Loucy (cell line): Measurements from ENCODE around the gene DUSP9.
A peak's percentile ranks its signal among the peaks of the same experiment; 100 is the strongest.

ENCODE experiments used
- H2AFZ ChIP-seq: fragments of 200-600 bp; sonication (generic); 2 replicates; pipeline ENCODE4 v1.6.0; 2016; ENCODE audit warnings: antibody characterized with exemption, mild to moderate bottlenecking, low read length, moderate library complexity
- H3F3A ChIP-seq: fragments of 200-600 bp; 2 replicates; pipeline ENCODE4 v1.6.0; 2016; ENCODE audit warnings: antibody characterized with exemption, low read depth, mild to moderate bottlenecking
- H3K27me3 ChIP-seq: fragments of 200-600 bp; sonication (generic); 2 replicates; pipeline ENCODE4 v1.6.1; 2014; ENCODE audit warnings: low read length, mild to moderate bottlenecking; ENCODE audit not compliant: insufficient read depth, poor library complexity, severe bottlenecking
- H3K36me3 ChIP-seq: fragments of 200-600 bp; sonication (generic); 2 replicates; pipeline ENCODE4 v1.6.1; 2016; ENCODE audit warnings: low read length; ENCODE audit not compliant: insufficient read depth
- H3K4me1 ChIP-seq: fragments of 200-600 bp; sonication (generic); 2 replicates; pipeline ENCODE4 v1.5.1; 2014; ENCODE audit warnings: low read length, mild to moderate bottlenecking; ENCODE audit not compliant: insufficient read depth, poor library complexity, severe bottlenecking
- H3K4me2 ChIP-seq: fragments of 200-600 bp; sonication (generic); 2 replicates; pipeline ENCODE4 v1.6.0; 2014; ENCODE audit warnings: antibody characterized with exemption, low read length, low read depth, mild to moderate bottlenecking; ENCODE audit not compliant: poor library complexity, severe bottlenecking
- H3K4me3 ChIP-seq: fragments of 200-600 bp; sonication (generic); 2 replicates; pipeline ENCODE4 v1.5.1; 2014; ENCODE audit warnings: low read length, mild to moderate bottlenecking, mixed read lengths; ENCODE audit not compliant: poor library complexity, severe bottlenecking
- H3K79me2 ChIP-seq: fragments of 200-600 bp; sonication (generic); 2 replicates; pipeline ENCODE4 v1.6.1; 2014; ENCODE audit warnings: low read length; ENCODE audit not compliant: insufficient read depth
- H3K9ac ChIP-seq: fragments of 200-600 bp; sonication (generic); 2 replicates; pipeline ENCODE4 v1.6.0; 2014; ENCODE audit warnings: mild to moderate bottlenecking, low read depth, low read length, moderate library complexity; ENCODE audit not compliant: poor library complexity, severe bottlenecking
- H3K9me2 ChIP-seq: fragments of 200-600 bp; sonication (generic); replicated peaks from 2 replicates; pipeline ENCODE4 v1.6.1; 2016; ENCODE audit warnings: low read depth, low read length, mixed read lengths
- H3K9me3 ChIP-seq: fragments of 200-600 bp; sonication (generic); 2 replicates; pipeline ENCODE4 v1.6.1; 2014; ENCODE audit warnings: mild to moderate bottlenecking, antibody characterized with exemption, low read length, low read depth; ENCODE audit not compliant: insufficient read depth
- H4K20me1 ChIP-seq: fragments of 200-600 bp; sonication (generic); 2 replicates; pipeline ENCODE4 v1.6.0; 2014; ENCODE audit warnings: antibody characterized with exemption, low read length, mild to moderate bottlenecking; ENCODE audit not compliant: insufficient read depth, poor library complexity, severe bottlenecking
- EZH2phosphoT487 ChIP-seq: fragments of 200-600 bp; IDR thresholded peaks from 2 replicates; pipeline ENCODE4 v1.6.1; 2018; ENCODE audit warnings: antibody characterized with exemption, mild to moderate bottlenecking, moderate library complexity, borderline replicate concordance
- TF ChIP-seq, protein P1 (sequence below): fragments of 200-600 bp; sonication (generic); conservative IDR thresholded peaks from 2 replicates; pipeline ENCODE4 v1.5.1; 2014; ENCODE audit warnings: mild to moderate bottlenecking, antibody characterized with exemption, low read length

The DUSP9 gene

GRCh38 chrX:153642655-153643430, 4.2 kb upstream of the DUSP9 start:
- H3K4me3 ChIP-seq, result no peak overlapping the region
- peaks cover 7% of the 10 kb centered on the region for H3K27me3 ChIP-seq
- H3K36me3 ChIP-seq, result no peaks in the 10 kb centered on the region
- no peaks in the 10 kb centered on the region for H4K20me1 ChIP-seq
- no peak for TF ChIP-seq EZH2phosphoT487
- TF ChIP-seq, protein P1, sequence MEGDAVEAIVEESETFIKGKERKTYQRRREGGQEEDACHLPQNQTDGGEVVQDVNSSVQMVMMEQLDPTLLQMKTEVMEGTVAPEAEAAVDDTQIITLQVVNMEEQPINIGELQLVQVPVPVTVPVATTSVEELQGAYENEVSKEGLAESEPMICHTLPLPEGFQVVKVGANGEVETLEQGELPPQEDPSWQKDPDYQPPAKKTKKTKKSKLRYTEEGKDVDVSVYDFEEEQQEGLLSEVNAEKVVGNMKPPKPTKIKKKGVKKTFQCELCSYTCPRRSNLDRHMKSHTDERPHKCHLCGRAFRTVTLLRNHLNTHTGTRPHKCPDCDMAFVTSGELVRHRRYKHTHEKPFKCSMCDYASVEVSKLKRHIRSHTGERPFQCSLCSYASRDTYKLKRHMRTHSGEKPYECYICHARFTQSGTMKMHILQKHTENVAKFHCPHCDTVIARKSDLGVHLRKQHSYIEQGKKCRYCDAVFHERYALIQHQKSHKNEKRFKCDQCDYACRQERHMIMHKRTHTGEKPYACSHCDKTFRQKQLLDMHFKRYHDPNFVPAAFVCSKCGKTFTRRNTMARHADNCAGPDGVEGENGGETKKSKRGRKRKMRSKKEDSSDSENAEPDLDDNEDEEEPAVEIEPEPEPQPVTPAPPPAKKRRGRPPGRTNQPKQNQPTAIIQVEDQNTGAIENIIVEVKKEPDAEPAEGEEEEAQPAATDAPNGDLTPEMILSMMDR, result no peak
- H3F3A ChIP-seq, result no peaks in the 10 kb centered on the region
- H3K4me2 ChIP-seq, result no peak overlapping the region
- H3K4me1 ChIP-seq, result no peaks in the 10 kb centered on the region
- no peaks in the 10 kb centered on the region for H3K79me2 ChIP-seq
- H3K9me3 ChIP-seq, result no peaks in the 10 kb centered on the region
- H3K9me2 ChIP-seq, result no peaks in the 10 kb centered on the region
- H3K9ac ChIP-seq, result no peak overlapping the region
- H2AFZ ChIP-seq, result no peak overlapping the region

GRCh38 chrX:153643431-153644351, 3.3 kb upstream of the DUSP9 start:
- H3K27me3 ChIP-seq, result peaks cover 7% of the 10 kb centered on the region
- H3K79me2 ChIP-seq, result no peaks in the 10 kb centered on the region
- no peak overlapping the region for H3K4me3 ChIP-seq
- H3K4me2 ChIP-seq, result no peak overlapping the region
- H3F3A ChIP-seq, result no peaks in the 10 kb centered on the region
- 0 out of 2 replicates have a peak overlapping the region, but pooled peaks have one; percentile 36 for H2AFZ ChIP-seq
- no peak for TF ChIP-seq EZH2phosphoT487
- TF ChIP-seq, protein P1, result no peak
- no peak overlapping the region for H3K9ac ChIP-seq
- no peaks in the 10 kb centered on the region for H3K4me1 ChIP-seq
- no peaks in the 10 kb centered on the region for H3K36me3 ChIP-seq
- H3K9me3 ChIP-seq, result no peaks in the 10 kb centered on the region
- no peaks in the 10 kb centered on the region for H4K20me1 ChIP-seq
- H3K9me2 ChIP-seq, result no peaks in the 10 kb centered on the region

- Histone ChIP-seq H3K4me3 (no peak overlapping the region), H3K4me2 (no peak overlapping the region), H3K79me2 (no peaks in the 10 kb centered on the region), H3K9me2 (no peaks in the 10 kb centered on the region), H3K36me3 (no peaks in the 10 kb centered on the region), H3K9me3 (no peaks in the 10 kb centered on the region), H3F3A (no peaks in the 10 kb centered on the region), H2AFZ (no peak overlapping the region), H4K20me1 (no peaks in the 10 kb centered on the region), H3K9ac (no peak overlapping the region), H3K4me1 (no peaks in the 10 kb centered on the region), H3K27me3 (peaks cover 7% of the 10 kb centered on the region)
- no peak for TF ChIP-seq EZH2phosphoT487
- TF ChIP-seq, protein P1, result no peak
Observed at GRCh38 chrX:153644356-153645125, 2.5 kb upstream of the DUSP9 start.
